ENCODE data around the gene SDCBP2.
"Not testable (repeated sequence)": the region's sequence is repeated elsewhere in the genome, so short reads cannot be mapped to it uniquely, and the experiment has no call there.

GRCh38 chr20:1343446-1344124 lies 14.6 kb upstream of the SDCBP2 start:
- not testable (repeated sequence) for TF ChIP-seq CTCF (IDR thresholded peaks at IDR 0.05); EZH2 (IDR thresholded peaks at IDR 0.05; ENCODE audit: borderline replicate concordance, insufficient read depth, low read depth, low read length, poor library complexity, severe bottlenecking)
